HEK293 (cell line): ENCODE data around the gene HSD17B3.

Experiments used
- ATF2 ChIP-seq: fragments of 450-650 bp; formaldehyde crosslinking; IDR thresholded peaks from 2 replicates; pipeline ENCODE4 v1.5.1; 2016; ENCODE audit warnings: missing biosample characterization, missing genetic modification characterization, low read depth
- CTCF ChIP-seq: fragments of 450-650 bp; formaldehyde crosslinking; IDR thresholded peaks from 2 replicates; pipeline ENCODE4 v1.5.1; 2016; ENCODE audit warnings: missing biosample characterization, missing genetic modification characterization
- KLF16 ChIP-seq: fragments of 450-650 bp; formaldehyde crosslinking; IDR thresholded peaks from 2 replicates; pipeline ENCODE4 v1.5.1; 2017; ENCODE audit warnings: missing biosample characterization, missing genetic modification characterization
- REST ChIP-seq: fragments of 450-650 bp; formaldehyde crosslinking; IDR thresholded peaks from 2 replicates; pipeline ENCODE4 v1.5.1; 2016; ENCODE audit warnings: missing biosample characterization, missing genetic modification characterization
- ZNF146 ChIP-seq: fragments of 450-650 bp; formaldehyde crosslinking; IDR thresholded peaks from 2 replicates; pipeline ENCODE4 v1.5.1; 2016; ENCODE audit warnings: missing biosample characterization, missing genetic modification characterization
- ZSCAN16 ChIP-seq: fragments of 450-650 bp; formaldehyde crosslinking; IDR thresholded peaks from 2 replicates; pipeline ENCODE4 v1.5.1; 2016; ENCODE audit warnings: missing biosample characterization, missing genetic modification characterization

- no peak for TF ChIP-seq CTCF
- no peak for TF ChIP-seq ATF2 (tag by site-specific recombination)
- TF ChIP-seq ZSCAN16 (tag by site-specific recombination) = no peak
- no peak for TF ChIP-seq KLF16
- TF ChIP-seq ZNF146 (tag by site-specific recombination) = no peak
- TF ChIP-seq REST (tag by site-specific recombination) = no peak
Observed at GRCh38 chr9:96202971-96203780, 98.8 kb downstream of the HSD17B3 start.
